SKM-1 treated with dmso at 0.1 percent for 144 hours (cell line): Measurements from ENCODE around the gene ZPBP.

Experiments used
- DNase-seq: peaks from one replicate; lab custom pipeline; 2025; ENCODE audit not compliant: unreplicated experiment; lab: John Stamatoyannopoulos, UW

The ZPBP gene

GRCh38 chr7:50092579-50093491 is at the start of gene ZPBP:
Gene ZPBP (minus strand): TSS chr7:50093246. CDS start chr7:50093194, 52 bp downstream.
- peak; percentile 18 for DNase-seq

DNA sequence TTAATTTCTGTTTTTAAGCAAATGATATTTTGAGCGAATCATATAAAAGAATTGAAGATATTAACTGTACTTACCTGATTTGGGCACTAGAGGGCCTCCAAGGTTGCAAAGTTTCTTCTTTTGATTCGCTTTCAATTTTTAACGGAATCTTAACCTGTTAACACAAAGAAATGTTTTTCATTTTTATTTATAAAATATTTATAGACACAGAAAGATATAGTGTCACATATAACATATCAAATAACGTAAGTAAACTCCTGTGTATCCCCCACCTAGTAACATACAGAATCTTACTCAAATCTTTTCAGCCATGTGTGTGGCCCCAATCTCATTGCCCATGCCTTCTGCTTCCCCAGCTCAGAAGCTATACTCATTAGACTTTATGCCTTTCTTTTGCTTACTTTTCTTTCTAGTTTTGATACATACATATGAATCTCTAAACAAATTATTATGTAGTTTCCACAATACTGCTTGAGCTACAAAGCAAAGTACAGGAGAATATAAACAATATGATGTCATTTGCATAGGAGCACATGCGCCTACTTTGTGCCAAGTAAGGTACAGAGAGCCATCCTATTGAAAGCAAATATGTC is 49.5 kb upstream of the ZPBP start:
- peak; percentile 34 for DNase-seq

DNA sequence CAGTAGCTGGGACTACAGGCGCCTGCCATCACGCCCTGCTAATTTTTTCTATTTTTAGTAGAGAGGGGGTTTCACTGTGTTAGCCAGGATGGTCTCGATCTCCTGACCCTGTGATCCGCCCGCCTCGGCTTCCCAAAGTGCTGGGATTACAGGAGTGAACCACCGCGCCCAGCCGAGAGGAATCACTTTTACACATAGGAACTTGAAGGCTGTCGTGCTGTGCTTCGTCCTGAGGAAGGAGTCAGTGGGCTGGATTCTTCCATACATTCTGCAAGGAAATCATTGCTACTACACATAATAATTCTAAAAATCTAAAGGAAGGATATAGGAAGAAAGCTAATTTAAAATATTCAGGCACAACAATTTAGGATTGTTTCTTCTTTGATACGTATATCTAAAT is 48.8 kb upstream of the ZPBP start:
- DNase-seq: no peak

- no peak for DNase-seq
Measured at GRCh38 chr7:50141131-50141530, 48.1 kb upstream of the ZPBP start.

- no peak for DNase-seq
Measured at GRCh38 chr7:50140688-50141087, 47.6 kb upstream of the ZPBP start.

DNA sequence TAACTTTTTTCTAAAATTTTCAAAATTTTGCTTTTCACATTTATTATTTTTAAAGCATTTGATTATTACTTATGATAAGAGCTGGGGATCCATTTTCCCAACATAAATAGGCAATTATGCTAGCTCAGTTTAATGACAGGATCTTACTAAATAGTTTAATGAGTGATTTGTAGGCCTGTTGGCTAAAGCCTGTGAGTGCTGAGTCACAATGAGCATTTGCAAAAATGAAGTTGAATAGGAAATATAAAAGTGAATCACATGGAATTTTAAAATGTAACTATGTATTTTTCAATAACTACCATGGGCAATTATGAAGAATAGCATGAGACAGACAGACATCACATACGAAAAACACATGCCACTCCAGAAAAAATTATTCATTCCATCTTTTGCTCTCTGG is 45.1 kb upstream of the ZPBP start:
- DNase-seq: no peak

DNA sequence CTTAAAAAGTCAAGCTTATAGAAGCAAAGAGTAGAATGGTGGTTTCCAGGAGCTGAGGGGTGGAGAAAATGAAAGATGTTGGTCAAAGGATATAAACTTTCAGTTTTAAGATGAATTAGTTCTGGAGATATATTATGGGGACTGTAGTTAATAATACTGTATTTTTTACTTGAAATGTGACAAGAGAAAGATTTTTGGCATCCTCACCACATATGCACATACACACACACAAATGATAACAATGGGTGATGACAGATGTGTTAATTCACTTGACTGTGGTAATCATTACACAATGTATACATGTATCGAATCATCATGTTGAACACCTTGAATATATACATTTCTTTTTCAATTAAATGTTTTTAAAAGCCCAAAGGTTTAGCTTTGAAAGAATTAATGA is 32.7 kb upstream of the ZPBP start:
- no peak for DNase-seq

DNA sequence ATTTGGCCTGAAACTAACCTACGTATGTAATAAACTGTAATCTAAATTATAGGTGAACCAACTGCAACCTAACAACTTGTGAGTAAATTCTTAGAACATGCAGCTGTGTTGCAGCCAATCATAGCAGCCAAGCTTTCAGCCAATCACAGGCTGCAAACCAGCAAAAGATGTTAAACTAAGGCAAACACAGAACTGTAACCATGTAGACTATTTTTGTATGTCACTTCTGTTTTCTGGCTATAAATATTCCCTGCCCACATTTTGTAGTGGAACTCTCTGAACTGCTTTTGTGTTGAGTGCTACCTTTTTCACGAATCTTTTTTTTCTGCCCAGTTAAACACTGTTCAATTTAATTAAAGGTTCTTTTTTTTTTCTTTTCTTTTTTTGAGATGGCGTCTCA is 28.2 kb upstream of the ZPBP start:
- DNase-seq: peak; percentile 24

DNA sequence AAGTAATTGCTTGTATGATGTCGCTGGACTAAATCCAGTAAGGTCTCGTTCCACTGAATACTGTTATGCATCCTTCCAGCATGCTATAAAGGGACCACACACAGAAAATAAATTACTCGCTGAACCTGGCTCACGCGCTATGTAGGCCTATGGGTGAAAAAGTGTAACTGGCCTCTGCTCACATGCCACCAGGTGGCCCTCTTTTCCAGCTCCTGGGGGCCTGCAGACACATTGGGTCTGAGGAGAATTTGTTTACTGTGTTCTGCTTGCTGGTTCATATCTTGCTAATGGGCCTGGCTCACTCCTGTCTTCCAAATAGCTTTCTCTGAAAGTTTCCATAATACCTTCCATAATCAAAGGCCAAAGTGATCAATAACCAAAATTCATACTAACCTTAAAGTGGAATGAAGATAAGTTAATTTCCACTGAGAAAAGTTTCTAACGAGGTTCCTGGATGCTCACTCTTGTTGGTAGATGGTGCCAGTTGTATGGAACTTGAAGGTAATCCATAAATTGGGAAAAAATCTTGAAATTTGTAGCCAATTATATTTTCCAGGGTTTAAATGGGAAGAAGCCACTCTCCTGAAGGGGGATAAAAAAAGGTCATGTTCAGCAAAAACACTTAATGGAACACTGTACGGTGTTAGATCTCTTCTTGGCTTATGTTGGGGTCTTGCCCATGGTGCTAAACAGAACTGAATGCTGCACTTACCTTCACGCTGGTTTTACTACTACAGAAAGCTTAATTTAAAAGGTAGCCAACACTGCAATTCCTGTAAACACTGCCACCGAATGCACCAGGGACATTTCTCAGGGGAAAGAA is 27.0 kb upstream of the ZPBP start:
- peak; percentile 49 for DNase-seq

- no peak for DNase-seq
Measured at GRCh38 chr7:50112250-50112649, 19.2 kb upstream of the ZPBP start.

- no peak for DNase-seq
Measured at GRCh38 chr7:50101873-50102272, 8.8 kb upstream of the ZPBP start.

GRCh38 chr7:50095634-50096033 is 2.6 kb upstream of the ZPBP start:
- no peak for DNase-seq

- DNase-seq: no peak
Measured at GRCh38 chr7:50088463-50089129, 4.5 kb downstream of the ZPBP start.

- DNase-seq: no peak
Measured at GRCh38 chr7:50085344-50085743, 7.7 kb downstream of the ZPBP start.

DNA sequence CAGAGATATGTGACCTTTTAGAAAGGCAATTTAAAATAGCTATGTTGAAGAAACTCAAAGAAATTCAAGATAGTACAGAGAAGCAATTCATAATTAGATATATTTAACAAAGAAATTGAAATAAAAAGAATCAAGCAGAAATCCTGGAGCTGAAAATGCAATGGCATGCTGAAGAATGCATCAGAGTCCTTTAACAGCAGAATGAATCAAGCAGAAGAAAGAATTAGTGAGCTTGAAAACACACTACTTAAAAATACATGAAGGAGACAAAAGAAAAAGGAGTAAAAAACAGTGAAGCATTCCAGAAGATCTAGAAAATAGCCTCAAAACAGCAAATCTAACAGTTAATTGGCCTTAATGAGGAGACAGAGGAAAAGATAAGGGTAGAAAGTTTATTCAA is 20.0 kb downstream of the ZPBP start:
- DNase-seq: no peak

DNA sequence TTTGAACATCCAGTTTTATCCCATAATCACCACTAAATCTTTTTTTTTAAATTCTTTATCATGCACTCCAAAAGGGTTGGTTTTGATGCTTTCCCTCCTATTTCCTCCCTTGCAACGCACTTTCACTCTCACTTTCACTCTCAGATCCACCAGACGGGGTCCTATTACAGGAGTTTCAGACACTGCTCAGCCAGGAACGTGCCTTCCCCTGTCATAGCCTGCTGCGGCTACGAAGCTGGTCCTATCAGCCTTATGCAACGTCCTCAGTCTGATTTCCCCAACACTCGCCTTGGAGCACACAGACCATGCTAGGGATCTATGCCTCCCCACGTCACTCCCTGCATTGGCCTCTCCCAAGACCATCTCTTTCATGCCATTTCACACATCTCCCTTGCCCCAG is 23.4 kb downstream of the ZPBP start:
- no peak for DNase-seq

- DNase-seq: no peak
Measured at GRCh38 chr7:50068850-50069551, 24.0 kb downstream of the ZPBP start.

DNA sequence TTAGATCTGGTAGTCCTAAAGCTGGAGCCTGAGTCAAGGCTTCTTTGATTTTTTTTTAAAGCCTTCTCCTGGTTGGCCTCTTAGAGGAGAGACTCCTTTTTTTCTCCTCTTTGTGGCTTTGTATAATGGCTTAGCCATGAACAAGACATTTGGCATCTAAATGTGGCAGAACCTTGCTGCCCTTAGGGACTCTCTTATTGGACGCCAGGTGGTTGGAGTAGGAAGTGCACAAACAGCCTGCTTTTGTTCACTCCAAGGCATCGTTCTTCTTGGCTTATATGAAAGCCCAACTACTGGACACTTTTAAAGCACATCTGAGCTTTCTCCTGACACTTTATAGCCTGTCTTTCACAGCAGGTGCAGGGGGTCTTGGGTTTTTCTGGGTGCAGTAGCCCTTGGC is 25.0 kb downstream of the ZPBP start:
- no peak for DNase-seq

DNA sequence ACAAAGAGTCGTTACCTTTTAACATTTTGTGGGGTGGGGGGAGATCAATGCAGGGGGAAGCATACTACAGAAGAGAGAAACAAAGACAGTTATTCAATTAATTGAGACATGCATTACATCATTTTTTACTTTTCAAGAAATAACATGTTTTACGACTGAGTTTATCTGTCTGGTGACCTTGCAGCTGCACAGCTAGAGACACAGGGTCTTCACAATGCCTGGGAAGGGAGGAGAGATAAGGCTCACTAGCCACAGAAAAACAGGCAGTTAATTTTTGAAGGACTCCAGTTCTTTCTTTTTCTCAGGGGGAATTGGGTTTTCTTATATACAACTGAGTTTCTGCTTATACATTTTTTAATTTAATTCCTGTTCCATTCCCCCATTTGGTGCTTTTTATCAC is 30.1 kb downstream of the ZPBP start:
- DNase-seq: no peak

DNA sequence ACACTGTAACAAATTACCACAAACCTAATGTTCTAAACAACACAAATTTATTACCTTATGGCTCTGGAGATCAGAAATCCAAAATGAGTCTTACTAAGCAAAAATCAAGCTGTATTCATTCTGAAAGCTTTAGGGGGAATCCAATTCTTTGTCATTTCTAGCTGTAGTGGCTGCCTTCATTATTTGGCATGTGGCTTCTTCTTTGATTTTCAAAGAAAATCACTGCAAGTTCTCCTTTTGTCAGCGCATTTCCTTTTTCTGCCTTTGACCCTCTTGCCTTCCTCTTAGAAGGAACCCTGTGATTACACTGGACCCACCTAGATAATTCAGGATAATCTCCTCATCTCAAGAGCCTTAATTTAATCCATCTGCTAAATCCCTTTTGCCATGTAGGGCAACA is 36.9 kb downstream of the ZPBP start:
- DNase-seq: no peak

- no peak for DNase-seq
Measured at GRCh38 chr7:50047716-50048115, 45.3 kb downstream of the ZPBP start.
